ENCODE data around the gene PMVK.

DNA sequence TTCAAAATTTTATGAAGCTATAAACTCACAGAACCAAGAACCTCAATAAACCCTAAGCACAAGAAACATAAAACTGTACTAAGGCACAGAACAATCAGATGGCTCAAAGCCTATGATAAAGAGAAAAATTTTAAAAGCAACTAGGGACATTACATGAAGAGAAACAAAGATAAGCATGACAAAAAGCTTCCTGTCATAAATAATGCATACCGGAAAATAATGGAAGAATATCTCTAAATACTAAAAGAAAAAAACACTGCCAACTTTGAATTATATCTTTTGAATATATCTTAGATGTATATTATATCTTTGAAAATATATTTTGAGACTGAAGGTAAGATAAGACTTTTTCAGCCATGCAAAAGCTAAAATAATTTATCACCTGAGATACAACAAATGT is 45.1 kb downstream of the PMVK start:
- TF ChIP-seq, protein P1, sequence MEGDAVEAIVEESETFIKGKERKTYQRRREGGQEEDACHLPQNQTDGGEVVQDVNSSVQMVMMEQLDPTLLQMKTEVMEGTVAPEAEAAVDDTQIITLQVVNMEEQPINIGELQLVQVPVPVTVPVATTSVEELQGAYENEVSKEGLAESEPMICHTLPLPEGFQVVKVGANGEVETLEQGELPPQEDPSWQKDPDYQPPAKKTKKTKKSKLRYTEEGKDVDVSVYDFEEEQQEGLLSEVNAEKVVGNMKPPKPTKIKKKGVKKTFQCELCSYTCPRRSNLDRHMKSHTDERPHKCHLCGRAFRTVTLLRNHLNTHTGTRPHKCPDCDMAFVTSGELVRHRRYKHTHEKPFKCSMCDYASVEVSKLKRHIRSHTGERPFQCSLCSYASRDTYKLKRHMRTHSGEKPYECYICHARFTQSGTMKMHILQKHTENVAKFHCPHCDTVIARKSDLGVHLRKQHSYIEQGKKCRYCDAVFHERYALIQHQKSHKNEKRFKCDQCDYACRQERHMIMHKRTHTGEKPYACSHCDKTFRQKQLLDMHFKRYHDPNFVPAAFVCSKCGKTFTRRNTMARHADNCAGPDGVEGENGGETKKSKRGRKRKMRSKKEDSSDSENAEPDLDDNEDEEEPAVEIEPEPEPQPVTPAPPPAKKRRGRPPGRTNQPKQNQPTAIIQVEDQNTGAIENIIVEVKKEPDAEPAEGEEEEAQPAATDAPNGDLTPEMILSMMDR (IDR thresholded peaks at IDR 0.05 in 2 of 3, conservative IDR thresholded peaks at IDR 0.05 in 1 of 3; ENCODE audit: borderline replicate concordance in 1 of 3, insufficient read depth in 1 of 3, low read depth in 2 of 3, low read length in 2 of 3): no peak
- TF ChIP-seq RAD21 (IDR thresholded peaks at IDR 0.05; ENCODE audit: low read depth): no peak

Measured in HCT116 (cell line).